GM19351 (cell line): ENCODE results near the gene ACAD9.
"Not testable (repeated sequence)": the region's sequence is repeated elsewhere in the genome, so short reads cannot be mapped to it uniquely, and the experiment has no call there.

Experiments used
- ATAC-seq: cut with Tn5 transposase; IDR thresholded peaks from one replicate; pipeline ENCODE4 v1.9.1; 2021; ENCODE audit warnings: mild to moderate bottlenecking, moderate library complexity; ENCODE audit not compliant: unreplicated experiment

ACAD9 gene

DNA sequence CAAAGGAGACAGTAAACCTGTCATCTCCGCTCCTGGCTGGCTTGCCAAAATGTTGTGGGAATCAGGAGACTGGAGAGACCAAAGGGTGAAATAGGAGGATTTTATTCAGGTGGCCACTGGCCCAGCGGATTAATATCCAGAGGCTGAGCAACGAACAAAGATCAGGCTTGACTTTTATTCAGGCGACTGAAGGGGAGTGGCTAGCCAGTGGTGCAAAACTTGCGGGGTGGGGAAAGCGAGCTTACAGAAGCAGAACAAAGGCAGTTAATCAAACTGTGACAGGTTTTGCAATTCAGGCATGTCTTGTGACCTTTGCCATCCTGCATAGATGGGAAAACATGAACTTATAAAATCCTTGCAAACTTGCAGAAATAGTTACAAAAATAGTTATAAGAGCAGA, 19.8 kb upstream of the ACAD9 start:
- no peak for ATAC-seq

- no peak for ATAC-seq
Observed at GRCh38 chr3:128861491-128861890, 17.9 kb upstream of the ACAD9 start.

- no peak for ATAC-seq
Observed at GRCh38 chr3:128863560-128863959, 15.9 kb upstream of the ACAD9 start.

GRCh38 chr3:128864351-128864811, 15.0 kb upstream of the ACAD9 start:
- no peak for ATAC-seq

DNA sequence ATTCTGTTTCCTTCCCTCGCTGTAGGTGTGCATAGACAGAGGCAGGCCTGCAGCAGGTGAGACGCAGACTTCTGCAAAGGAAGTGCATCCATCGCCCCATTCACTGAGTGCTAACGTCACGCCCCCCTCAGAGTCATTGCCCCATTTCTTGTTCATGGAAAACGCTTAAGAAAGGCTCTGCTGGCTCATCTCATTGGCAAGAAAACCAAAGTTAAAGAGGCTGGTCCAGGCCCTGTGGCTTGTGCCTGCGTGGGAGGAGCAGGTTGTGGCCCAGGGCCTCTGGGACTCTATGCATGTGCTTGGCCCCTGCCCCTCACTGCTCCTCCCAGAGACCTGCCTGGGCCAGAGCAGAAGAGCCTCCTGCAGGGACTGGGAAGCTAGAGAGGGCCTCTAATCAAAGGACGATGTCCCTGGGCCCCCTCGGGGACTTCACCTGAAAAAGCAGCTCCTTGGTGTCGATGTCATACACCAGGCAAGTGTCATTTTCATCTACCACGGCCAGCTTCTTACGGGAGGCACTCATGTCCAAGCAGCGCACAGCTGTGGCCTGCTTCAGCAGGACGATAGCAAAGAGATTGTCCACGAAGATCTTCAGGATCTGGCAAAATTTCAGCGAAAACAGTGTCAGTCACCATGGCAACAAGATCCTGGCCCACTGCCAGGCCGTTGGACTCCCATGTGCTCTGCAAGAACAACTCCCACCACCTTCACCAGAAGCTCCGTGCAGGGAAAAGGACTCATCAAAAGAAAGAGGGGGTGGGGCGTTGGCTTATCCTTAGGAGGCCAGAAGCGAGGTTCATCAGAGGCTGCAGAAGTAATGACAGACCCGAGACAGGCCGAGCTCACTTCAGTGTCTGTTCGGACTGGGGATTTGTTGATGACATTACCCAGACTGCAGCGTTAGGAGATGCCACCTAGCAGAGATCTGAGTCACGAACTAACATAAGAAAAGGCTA, 14.3 kb upstream of the ACAD9 start:
- not testable (repeated sequence) for ATAC-seq

DNA sequence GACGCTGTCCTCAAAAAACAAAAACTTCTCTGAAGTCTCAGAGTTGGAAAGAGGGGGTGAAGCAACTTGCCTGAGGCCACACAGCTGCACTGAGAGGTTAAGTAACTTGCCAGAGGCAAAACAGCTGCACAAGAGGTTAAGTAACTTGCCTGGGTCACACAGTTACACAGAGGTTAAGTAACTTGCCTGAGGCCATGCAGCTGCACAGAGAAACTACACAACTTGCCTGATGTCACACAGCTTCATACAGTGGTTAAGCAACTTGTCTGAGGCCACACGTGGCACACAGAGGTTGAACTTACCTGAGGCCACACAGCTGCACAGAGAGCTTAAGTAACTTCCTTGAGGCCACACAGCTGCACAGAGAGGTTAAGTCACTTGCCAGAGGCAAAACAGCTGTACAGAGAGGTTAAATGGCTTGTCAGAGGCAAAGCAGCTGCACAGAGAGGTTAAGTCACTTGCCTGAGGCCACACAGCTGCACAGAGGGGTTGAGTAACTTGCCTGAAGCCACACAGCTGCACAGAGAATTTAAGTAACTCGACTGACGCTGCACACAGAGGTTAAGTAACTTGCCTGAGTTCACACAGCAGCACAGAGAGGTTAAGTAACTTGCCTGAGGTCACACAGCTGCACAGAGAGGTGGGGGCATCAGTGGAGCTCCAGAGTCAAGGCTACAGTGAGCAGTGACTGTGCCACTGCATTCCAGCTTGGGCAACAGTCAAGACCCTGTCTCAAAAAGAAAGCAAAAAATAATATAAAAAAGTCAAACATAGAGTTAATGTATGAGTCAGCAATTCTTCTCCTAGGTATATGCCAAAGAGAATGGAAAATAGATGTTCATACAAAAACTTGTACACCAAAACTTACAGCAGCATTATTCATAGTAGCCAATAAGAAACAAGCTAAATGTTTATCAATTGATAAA, 12.0 kb upstream of the ACAD9 start:
- ATAC-seq: no peak

- no peak for ATAC-seq
Observed at GRCh38 chr3:128870347-128870746, 9.1 kb upstream of the ACAD9 start.

GRCh38 chr3:128872282-128872681, 7.1 kb upstream of the ACAD9 start:
- no peak for ATAC-seq

DNA sequence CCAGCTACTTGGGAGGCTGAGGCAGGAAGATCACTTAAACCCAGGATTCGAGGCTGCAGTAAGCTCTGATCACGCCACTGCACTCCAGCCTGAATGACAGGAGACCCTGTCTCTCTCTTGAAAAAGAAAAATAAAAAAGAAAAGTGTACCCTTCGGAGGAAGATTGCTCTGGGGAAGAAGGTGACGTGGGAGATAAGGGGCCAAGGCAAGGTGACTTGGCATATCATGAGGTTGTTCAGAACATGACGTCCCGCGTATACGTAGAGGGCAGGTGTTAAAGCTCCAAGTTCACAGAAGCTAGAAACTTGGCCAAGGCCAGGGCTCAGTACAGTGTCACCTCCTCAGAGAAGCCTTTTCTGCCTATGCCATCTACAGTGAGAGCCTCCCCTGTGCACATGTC, 6.7 kb upstream of the ACAD9 start:
- no peak for ATAC-seq

DNA sequence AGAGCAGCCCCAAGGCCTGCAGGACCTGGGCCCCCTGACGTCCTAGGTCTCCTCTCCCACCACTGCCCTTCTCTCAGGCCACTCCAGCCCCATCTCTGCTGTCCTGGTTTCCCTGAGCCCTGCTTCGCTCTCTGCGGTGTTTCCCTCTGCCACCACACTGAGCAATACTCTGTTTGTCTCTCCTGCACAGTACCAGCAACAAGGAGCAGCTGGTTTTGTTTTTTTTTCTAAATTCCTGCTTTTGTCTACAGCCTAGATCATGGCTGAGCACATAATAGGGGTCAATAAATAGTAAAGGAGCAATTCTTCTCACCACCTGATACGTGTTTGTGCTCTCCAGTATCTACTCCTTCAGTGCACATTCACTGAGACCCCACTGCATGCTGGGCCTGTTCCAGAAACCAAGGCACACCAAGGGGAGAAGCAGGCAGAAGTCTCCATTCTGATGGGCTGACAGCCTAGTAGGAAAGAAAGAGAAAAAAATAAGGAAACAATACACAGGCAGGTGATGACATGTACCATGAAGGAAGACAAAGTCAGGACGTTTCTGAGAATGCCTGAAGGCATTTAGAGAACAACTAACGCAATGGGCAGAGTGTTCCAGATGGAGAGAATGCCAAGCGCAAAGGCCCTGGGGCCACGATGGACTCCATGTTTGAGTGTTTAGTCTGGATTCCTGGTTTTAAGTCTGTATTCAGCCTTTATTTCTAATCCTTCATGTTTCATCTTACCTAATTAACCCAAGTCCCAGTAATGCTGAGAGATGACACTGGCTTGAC, 6.0 kb upstream of the ACAD9 start:
- ATAC-seq: no peak

GRCh38 chr3:128874481-128875180, 4.8 kb upstream of the ACAD9 start:
- ATAC-seq: no peak

DNA sequence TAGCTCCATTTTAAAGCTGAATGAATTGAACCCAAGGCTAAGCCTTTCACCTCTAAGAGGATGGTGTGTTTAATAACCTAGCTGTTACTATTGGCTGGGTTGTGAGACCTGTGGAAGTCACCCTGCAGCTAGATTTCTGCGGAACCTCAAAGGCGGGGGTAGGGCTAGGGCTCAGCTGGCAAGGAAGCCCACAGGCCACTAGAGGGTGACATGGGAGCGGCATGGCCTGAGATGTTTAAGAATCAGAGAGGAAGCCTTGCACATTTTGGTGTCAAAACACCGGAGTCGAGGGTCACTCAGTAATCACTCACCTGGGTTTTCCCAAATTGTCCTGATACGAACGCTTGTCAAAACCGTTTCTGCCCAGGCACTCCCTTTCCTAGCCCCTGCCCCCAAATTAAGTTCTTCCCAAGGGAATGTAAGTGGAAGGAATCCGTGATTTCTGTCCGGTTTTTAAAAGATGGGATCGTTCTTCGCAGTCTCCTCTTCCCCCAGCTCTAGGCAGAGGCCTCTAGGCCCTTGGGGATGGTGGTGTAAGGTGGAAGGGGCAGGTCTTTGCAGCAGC, 3.8 kb upstream of the ACAD9 start:
- no peak for ATAC-seq

- ATAC-seq: no peak
Observed at GRCh38 chr3:128878011-128878457, 1.4 kb upstream of the ACAD9 start.

- no peak for ATAC-seq
Observed at GRCh38 chr3:128878556-128879124, 780 bp upstream of the ACAD9 start.

- no peak for ATAC-seq
Observed at GRCh38 chr3:128879991-128880390, 571 bp downstream of the ACAD9 start.

GRCh38 chr3:128880455-128880854, 1.0 kb downstream of the ACAD9 start:
- not testable (repeated sequence) for ATAC-seq

GRCh38 chr3:128881576-128881975, 2.2 kb downstream of the ACAD9 start:
- ATAC-seq: no peak

GRCh38 chr3:128882719-128883118, 3.3 kb downstream of the ACAD9 start:
- ATAC-seq: no peak

DNA sequence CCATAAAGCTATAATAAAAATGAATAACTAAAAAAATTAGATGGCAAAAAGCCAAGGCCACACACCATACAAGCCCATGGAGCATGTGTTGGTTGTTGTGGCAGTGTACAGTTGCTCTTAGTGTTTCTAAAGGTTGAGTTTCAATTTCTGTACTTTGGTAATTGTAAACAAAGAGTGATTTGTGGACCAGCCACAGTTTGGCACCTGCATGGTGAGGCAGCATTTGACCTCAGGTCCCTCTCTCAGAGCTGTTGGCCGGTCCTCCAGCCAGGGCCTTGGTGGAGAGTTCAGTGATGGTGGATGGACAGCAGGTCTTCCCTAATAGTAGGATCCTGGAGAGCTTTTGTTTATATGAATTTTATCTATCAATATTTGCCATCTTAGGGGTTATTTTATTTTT, 5.6 kb downstream of the ACAD9 start:
- no peak for ATAC-seq
